IMR-90 (cell line): Measurements from ENCODE around the gene PTH.

Experiments
- CEBPB ChIP-seq: IDR thresholded peaks from 2 replicates; pipeline ENCODE4 v1.6.1; 2012; ENCODE audit warnings: low read depth, low read length, improper control_type of control experiment
- MAFK ChIP-seq: IDR thresholded peaks from 2 replicates; pipeline ENCODE4 v1.6.1; 2012; ENCODE audit warnings: low read depth, low read length, improper control_type of control experiment
- MXI1 ChIP-seq: IDR thresholded peaks from 2 replicates; pipeline ENCODE4 v1.6.1; 2012; ENCODE audit warnings: low read depth, mild to moderate bottlenecking, low read length, moderate library complexity, borderline replicate concordance
- NFE2L2 ChIP-seq: fragments of 150-350 bp; IDR thresholded peaks from 2 replicates; pipeline ENCODE4 v1.6.1; 2016; ENCODE audit warnings: low read depth, mild to moderate bottlenecking, low read length
- POLR2A ChIP-seq: IDR thresholded peaks from 2 replicates; pipeline ENCODE4 v1.6.1; 2012; ENCODE audit warnings: mild to moderate bottlenecking, low read depth, low read length
- RAD21 ChIP-seq: IDR thresholded peaks from 2 replicates; pipeline ENCODE4 v1.6.1; 2012; ENCODE audit warnings: low read length, improper control_type of control experiment
- RCOR1 ChIP-seq: IDR thresholded peaks from 2 replicates; pipeline ENCODE4 v1.6.1; 2012; ENCODE audit warnings: mild to moderate bottlenecking, low read length, improper control_type of control experiment; ENCODE audit not compliant: insufficient replicate concordance
- TF ChIP-seq, protein P1 (sequence below): conservative IDR thresholded peaks from 2 replicates; pipeline ENCODE4 v1.5.1; 2012; ENCODE audit warnings: mild to moderate bottlenecking, low read depth, low read length, improper control_type of control experiment
- TF ChIP-seq, protein P2 (sequence below): fragments of 150-350 bp; IDR thresholded peaks from 2 replicates; pipeline ENCODE4 v1.6.1; 2016; ENCODE audit warnings: low read depth, mild to moderate bottlenecking, low read length, moderate library complexity, borderline replicate concordance
- TF ChIP-seq, protein P3 (sequence below): fragments of 150-350 bp; IDR thresholded peaks from 2 replicates; pipeline ENCODE4 v1.6.1; 2017; ENCODE audit warnings: mild to moderate bottlenecking, antibody characterized with exemption, low read length, low read depth

- TF ChIP-seq, protein P1, sequence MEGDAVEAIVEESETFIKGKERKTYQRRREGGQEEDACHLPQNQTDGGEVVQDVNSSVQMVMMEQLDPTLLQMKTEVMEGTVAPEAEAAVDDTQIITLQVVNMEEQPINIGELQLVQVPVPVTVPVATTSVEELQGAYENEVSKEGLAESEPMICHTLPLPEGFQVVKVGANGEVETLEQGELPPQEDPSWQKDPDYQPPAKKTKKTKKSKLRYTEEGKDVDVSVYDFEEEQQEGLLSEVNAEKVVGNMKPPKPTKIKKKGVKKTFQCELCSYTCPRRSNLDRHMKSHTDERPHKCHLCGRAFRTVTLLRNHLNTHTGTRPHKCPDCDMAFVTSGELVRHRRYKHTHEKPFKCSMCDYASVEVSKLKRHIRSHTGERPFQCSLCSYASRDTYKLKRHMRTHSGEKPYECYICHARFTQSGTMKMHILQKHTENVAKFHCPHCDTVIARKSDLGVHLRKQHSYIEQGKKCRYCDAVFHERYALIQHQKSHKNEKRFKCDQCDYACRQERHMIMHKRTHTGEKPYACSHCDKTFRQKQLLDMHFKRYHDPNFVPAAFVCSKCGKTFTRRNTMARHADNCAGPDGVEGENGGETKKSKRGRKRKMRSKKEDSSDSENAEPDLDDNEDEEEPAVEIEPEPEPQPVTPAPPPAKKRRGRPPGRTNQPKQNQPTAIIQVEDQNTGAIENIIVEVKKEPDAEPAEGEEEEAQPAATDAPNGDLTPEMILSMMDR: no peak
- TF ChIP-seq NFE2L2 (no peak), POLR2A (no peak), RCOR1 (no peak), MXI1 (no peak), RAD21 (no peak), MAFK (no peak), CEBPB (no peak)
- TF ChIP-seq, protein P2, sequence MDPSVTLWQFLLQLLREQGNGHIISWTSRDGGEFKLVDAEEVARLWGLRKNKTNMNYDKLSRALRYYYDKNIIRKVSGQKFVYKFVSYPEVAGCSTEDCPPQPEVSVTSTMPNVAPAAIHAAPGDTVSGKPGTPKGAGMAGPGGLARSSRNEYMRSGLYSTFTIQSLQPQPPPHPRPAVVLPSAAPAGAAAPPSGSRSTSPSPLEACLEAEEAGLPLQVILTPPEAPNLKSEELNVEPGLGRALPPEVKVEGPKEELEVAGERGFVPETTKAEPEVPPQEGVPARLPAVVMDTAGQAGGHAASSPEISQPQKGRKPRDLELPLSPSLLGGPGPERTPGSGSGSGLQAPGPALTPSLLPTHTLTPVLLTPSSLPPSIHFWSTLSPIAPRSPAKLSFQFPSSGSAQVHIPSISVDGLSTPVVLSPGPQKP: no peak
- TF ChIP-seq, protein P3, sequence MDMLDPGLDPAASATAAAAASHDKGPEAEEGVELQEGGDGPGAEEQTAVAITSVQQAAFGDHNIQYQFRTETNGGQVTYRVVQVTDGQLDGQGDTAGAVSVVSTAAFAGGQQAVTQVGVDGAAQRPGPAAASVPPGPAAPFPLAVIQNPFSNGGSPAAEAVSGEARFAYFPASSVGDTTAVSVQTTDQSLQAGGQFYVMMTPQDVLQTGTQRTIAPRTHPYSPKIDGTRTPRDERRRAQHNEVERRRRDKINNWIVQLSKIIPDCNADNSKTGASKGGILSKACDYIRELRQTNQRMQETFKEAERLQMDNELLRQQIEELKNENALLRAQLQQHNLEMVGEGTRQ: no peak
Observed at GRCh38 chr11:13450832-13451397, 44.9 kb downstream of the PTH start.
